Skin of body (tissue), 2 donors: ENCODE results near the gene NUMB. TPM values are rescaled to one million over a fixed set of nuclear protein-coding genes. Genes with fewer than 3 reads are reported as not detected.
"Not testable (repeated sequence)": the region's sequence is repeated elsewhere in the genome, so short reads cannot be mapped to it uniquely, and the experiment has no call there.

Experiments used
- DNase-seq: peaks from one replicate; lab custom pipeline; 2025; lab: John Stamatoyannopoulos, UW
- total RNA-seq: library from RNA; depleted of rRNA; stranded (reverse); fragments of >200 nt; gene quantifications from one replicate; pipeline ENCODE4 v1.2.3, GENCODE V29; 2014

NUMB gene
- total RNA-seq, 1 donor from 2014 or later, result 43.4 TPM

- DNase-seq, result no peak
Observed at GRCh38 chr14:73365727-73366126, 92.6 kb downstream of the NUMB start.

DNA sequence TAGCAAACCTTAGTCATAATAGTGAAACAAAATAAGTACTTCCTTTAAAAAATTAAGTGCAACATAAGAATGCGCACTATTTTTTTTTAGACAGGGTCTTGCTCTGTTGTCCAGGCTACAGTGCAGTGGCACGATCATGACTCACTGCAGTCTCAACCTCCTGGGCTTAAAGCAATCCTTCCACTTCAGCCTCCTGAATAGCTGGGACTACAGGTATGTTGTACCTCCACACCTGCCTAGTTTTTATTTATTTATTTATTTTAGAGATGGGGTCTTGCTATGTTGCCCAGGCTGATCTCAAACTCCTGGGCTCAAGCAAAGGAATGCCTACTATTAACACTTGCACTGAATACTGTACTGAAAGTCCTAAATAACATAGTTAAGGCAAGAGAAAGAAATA is 93.8 kb downstream of the NUMB start:
- DNase-seq, result no peak

DNA sequence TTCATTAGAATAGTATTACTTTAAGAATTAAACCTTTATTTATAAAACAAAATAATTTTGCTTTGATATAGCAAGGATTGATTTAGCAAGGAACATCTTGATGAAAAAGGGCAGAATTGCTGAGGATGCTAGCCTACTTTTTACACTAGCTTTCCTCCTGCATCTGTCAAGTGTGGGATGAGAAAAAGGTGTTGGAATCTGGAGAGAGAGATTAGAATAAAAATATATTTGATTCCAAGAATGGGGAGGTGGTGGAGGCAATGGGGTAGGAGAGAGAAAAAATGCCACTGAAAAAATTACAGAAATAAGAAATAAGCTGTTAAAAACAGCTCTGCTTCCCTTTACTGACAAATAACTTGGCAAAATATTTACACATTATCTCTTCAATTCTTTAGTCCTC is 98.9 kb downstream of the NUMB start:
- DNase-seq, result no peak

DNA sequence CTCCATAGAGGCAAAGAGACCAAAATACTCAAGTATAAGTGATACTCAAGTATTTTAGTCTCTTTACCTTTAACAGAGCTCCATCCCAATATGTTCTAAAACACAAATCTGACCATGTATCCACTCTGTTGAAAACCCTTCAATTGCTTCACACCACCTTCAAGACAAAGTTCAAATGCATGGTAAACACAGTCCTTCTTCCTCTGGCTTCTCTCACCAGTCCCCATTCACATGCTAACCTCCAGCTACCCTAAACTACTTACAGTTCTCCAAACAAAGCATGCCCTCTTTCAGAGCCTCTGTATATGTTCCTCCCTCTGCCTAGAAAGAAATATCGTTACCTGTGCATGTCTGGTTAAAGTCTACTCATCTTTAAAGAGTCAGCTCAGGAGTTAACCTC is 100.2 kb downstream of the NUMB start:
- no peak for DNase-seq

DNA sequence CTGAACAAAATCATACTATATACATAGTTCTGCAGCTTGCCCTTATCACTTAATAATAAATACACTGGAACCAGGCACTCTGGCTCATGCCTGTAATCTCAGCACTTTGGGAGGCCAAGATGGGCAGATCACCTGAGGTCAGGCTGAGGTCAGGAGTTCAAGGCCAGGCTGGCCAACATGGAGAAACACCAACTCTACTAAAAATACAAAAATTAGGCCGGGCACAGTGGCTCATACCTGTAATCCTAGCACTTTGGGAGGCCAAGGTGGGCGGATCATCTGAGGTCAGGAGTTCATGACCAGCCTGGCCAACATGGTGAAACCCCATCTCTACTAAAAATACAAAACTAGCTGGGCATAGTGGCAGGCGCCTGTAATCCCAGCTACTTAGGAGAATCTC is 109.3 kb downstream of the NUMB start:
- not testable (repeated sequence) for DNase-seq

DNA sequence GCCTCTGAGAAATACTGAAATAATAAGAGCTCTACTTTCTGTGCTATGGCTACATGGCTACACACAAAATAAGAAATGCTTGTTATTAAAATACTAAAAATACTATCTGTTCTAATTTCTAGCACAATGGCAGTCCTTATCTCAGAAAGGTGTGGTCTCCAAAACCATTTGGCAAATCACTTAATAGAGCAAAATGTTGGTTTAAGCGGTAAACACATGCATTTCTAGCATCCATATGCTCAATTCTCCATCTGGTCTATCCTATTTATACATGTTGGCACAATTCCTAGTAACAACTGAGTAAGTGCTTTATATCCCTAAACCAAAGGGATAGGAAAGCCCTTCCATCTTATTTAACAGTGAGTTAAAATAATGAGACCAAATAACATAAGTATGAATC is 114.0 kb downstream of the NUMB start:
- DNase-seq, result peak; percentile 28

DNA sequence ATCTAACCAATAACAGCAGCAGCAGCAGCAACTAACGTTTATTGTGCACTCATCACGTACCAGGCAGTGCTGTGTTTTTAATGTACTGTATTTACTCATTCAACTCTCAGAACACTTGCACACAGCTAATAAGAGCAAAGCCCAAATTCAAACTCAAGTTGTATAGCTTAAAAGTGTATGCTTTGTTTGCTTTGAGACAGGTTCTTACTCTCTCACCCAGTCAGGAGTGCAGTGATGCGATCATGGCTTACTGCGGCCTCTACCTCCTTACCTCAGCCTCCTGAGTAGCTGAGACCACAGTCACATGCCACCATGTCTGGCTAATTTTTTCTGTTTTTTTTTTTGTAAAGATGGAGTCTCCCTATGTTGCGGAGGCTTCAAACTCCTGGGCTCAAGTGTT is 115.7 kb downstream of the NUMB start:
- DNase-seq, result no peak

- DNase-seq, result no peak
Observed at GRCh38 chr14:73339846-73340595, 118.3 kb downstream of the NUMB start.

GRCh38 chr14:73339206-73339605 is 119.1 kb downstream of the NUMB start:
- no peak for DNase-seq

DNA sequence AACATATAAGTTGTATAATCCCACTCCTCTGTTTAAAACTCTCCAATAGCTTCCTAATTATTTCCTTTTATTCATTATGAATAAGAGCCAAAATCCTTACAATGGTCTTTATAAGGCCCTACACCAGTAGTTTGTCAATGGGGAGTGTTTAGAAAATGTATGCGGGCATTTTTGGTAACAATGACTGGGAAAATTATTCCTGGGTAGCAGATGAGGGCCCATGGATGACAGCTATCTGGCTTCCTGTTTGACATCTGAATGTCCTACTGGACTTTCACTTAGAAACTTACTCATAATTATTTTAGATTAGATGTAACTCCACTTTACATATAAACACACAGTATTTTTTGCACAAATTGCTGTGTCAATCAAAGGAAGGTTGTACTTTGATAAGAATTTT is 119.8 kb downstream of the NUMB start:
- no peak for DNase-seq

GRCh38 chr14:73333031-73333430 is 125.3 kb downstream of the NUMB start:
- no peak for DNase-seq

DNA sequence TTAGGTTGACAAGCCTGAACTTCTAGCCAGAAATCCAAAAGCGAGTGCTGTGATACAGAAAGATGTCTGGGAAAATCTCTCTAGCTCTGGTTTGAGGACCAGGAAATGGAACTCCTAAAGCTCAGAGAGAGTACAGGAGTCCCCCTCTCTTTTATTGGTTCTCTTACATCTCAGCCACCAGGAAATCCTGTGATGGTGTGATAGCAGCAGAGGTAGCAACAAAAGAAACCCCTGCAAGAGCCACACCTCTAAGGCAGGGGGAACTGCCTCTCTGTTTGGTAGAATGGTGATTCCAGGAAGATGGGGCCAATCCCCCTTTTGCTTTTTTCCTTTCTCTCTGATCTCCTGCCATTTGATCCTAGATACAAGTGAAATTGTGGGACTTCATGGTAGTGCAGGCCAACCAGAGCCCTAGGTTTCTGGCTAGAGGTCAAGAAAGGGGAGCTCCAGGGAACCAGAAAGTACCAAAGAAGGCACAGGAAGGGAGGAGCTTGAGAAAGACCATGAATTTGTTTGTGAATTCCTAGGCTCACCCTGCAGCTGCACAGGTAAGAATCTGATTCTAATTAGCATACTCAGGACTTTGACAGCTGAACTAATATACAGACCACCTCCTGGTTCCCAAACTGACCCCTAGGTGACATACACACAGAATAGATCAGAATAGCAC is 132.6 kb downstream of the NUMB start:
- no peak for DNase-seq

- DNase-seq, result no peak
Observed at GRCh38 chr14:73325063-73325462, 133.3 kb downstream of the NUMB start.

DNA sequence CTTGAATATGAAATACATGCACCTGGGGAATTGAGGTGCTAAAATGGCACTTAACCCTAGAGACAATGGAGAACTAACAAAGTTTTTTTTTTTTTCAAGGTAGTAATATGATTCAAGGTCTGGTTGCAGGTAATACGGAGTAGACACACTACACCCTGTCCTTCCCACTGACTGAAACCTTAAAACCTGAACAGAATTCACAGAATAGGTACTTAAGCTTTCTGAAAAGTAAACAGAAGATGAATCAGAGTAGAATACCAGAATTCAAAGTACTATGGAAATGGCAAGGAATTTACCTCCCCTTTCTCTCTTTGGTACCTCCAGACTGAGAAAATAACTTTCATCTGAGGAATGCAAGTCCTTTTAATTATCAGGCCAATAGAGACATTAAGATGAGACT is 133.8 kb downstream of the NUMB start:
- no peak for DNase-seq

GRCh38 chr14:73323896-73324399 is 134.4 kb downstream of the NUMB start:
- no peak for DNase-seq

DNA sequence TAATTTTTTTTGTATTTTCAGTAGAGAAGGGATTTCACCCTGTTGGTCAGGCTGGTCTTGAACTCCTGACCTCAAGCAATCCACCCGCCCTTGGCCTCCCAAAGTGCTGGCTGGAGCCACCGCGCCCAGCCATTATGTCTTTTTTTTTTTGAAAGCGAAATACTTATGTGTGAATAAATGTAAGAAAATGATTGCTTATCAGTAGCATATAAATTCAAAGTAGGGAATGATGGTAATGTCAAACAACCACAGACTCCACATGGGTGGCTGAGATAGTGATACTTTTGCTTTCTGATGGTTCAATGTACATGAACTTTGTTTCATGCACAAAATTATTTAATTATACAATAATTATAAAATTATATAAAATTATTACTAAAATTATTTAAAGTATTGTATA is 145.2 kb downstream of the NUMB start:
- no peak for DNase-seq

GRCh38 chr14:73312687-73313086 is 145.7 kb downstream of the NUMB start:
- no peak for DNase-seq

GRCh38 chr14:73311708-73312030 is 146.7 kb downstream of the NUMB start:
- DNase-seq, result no peak

DNA sequence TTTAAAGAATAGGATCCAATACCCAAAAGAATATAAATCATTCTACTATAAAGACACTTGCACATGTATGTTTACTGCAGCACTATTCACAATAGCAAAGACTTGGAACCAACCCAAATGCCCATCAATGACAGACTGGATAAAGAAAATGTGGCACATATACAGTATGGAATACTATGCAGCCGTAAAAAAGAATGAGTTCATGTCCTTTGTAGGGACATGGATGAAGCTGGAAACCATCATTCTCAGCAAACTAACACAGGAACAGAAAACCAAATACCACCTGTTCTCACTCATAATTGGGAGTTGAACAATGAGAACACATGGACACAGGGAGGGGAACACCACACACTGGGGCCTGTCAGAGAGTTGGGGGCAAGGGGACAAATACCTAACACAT is 149.1 kb downstream of the NUMB start:
- not testable (repeated sequence) for DNase-seq

- DNase-seq, result no peak
Observed at GRCh38 chr14:73307261-73307660, 151.1 kb downstream of the NUMB start.

GRCh38 chr14:73305499-73305898 is 152.8 kb downstream of the NUMB start:
- DNase-seq, result no peak

GRCh38 chr14:73295198-73295796 is 163.0 kb downstream of the NUMB start:
- DNase-seq, result peak; percentile 42
